COLO668 (cell line): ENCODE measurements around the gene EFCAB6.

Source experiments
- DNase-seq: peaks from one replicate; lab custom pipeline; 2025; ENCODE audit not compliant: unreplicated experiment; lab: John Stamatoyannopoulos, UW

Gene EFCAB6

DNA sequence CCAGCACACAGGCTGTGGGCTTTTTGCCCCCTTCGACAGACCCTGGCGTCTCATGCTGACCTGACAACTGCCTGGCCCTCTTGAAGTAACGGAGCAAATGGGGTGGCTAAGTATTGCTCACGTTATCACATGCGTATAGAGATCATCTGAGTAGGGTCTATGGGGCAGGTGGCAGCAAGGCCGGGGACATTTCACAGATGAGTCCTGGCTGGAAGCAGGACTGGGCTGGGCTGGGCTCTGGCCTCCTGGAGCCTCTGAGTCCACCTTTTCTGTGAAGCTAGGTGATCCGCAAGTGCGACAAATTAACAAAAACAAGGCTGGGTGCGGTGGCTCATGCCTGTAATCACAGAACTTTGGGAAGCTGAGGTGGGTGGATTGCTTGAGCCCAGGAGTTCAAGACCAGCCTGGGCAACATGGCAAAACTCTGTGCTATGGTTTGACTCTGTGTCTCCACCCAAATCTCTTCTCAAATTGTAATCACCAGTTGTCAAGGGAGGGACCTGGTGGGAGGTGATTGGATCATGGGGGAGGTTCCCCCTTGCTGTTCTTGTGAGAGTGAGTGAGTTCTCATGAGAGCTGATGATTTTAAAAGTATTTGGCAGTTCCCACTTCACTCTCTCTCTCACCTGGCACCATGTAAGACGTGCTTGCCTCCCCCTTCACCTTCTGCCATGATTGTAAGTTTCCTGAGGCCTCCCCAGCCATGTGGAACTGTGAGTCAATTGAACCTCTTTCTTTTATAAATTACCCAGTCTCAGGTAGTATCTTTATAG is 278.3 kb downstream of the EFCAB6 start:
- no peak for DNase-seq

DNA sequence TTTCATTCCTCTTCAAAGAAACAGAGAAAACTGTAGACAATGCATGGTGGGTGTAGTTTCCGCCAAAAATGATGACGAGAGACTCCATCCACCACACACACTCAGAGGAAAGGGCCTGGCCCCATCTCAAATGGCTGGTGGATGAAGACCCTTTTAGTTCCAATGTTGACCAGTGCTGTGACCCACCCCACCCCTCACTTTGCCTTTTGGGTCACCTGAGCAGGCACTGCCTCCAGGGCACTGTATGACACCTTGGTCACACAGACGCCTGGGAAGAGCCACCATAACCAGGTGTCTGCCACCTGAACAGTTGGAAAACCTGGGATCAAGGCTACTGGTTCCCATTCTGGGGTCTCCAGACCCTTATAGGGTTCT is 279.0 kb downstream of the EFCAB6 start:
- DNase-seq: no peak

DNA sequence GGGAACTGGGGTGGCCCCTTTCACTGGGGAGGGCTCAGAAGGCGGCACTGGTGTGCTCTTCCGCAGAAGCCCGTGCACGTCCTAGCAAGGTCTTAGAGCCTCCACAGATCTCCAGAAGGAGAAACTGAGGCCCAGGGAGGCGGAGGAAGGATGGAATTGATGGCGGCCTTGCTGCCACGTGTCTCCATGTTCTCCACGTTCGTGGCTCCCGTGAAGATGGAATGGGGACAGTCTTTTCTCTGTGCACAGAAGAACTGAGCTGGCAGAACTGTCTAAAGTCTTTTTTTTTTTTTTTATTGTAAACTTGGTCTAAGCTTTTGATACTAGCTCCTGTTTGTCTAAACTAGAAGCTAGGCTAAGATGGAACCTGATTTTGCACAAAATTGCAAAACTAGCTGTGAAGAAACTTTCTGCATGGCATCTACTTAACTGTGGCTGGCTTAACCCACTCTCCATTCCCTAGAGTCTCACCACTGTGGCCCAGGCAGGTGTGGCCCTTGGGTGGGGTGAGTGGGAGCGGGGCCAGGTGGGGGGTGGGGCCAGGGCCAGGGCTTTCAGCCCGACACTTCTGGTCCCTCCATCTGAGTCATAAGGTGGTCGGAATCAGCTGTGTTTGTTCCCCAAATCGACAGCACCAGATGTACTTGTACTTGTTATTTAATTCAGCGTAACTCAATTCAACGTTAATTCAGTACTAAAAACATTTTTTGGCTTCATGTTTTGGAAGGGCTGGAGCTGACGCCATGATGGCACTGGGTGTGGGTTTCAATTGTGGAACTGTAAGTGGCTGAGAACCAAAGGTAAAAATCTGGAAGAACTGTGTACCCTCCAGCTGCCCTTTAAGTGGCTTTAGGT is 279.6 kb downstream of the EFCAB6 start:
- no peak for DNase-seq

DNA sequence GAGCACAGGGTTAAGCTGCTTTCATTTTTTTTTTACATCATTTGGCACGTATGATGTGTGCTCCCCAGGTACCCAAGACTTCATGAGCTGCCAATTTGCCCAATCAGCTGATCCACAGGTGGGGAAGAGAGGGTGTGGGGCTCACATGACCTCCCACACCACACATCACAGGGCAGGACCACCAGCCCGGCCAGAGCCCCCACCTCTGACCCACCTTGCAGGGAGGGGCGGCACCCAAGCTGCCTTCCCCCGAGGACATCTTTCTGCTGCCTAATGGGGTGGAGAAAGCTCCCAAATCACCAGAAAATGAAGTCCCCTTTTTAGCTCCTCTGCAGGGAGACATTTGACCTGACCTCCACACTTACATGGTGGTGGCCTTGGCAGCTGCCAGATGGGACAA is 280.5 kb downstream of the EFCAB6 start:
- DNase-seq: no peak

DNA sequence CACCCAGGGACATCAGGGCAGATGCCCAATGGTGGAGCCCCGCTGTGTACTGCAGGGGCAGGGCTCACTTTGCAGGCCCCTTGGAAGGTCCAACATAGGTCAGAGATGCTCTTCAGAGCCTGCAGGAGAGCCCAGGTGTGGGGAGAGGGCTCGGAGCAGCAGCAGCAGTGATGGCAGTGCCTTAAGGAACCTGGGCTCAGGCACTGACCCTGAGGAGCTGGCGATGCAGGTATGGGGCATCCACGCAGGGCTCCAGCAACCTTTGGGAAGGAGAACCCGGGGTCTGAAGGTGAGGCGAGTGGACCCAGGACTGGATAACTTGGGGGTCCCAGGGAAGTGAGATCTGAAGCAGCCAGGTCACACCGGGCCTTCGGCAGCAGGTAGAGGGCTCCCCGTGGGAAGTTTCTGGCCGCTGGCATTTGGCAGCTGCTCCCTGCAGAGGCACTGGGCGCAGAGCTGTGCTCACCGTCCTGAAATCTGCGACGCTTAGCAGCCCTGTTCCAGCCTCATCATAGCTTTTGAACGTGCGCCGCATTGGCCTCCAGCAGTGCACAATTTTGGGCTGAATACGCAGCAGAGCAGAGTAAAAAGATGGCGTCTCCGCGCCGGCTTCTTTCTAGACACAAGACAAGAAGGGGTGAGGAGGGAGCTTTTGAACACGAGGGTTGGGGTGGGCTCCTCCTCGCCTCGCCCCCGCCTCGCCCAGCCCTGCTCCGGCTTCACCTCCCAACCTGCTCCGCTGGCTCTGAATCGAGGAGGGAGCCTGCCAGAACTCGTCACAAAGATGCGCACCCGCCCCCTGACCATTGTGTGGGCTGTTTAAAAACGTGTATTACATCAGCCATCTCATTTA is 281.5 kb downstream of the EFCAB6 start:
- no peak for DNase-seq

DNA sequence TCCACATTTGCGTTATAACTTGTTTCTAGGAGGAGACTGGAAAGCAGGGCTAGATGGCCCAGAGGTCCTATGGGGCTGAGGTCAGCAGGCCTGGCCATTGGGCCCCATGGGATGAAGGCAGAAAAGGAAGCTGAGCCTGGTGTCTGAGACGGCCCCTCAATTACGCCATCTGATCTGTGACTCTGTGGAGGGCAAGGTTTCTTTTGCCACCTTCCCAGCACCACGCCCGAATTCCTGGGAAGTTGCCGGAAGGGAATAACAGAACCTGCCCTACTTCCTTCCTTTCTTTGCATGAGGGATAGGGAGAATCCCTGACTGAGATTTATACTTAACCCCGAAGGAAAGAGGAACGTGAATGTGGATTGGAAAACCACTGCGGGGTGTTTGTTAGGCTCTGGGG is 282.2 kb downstream of the EFCAB6 start:
- no peak for DNase-seq

DNA sequence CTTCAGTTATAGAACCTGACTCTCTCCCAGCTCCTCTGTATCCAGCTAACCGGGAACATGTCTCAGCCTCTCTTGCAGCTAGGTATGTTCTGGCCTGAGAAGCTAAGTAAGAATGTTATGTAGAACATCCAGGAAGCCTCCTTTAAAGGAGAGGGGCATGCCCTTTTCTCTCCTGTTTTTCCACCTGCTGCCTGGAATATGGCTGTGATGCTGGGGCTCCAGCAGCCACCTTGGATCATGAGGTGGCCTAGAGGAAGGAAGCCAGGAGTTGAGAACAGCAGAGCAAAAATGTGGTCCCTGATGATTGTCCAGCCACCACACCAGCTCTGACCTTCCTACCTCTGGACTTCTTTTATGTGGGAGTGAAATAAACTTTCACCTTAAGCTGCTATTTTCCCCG is 282.6 kb downstream of the EFCAB6 start:
- DNase-seq: no peak

DNA sequence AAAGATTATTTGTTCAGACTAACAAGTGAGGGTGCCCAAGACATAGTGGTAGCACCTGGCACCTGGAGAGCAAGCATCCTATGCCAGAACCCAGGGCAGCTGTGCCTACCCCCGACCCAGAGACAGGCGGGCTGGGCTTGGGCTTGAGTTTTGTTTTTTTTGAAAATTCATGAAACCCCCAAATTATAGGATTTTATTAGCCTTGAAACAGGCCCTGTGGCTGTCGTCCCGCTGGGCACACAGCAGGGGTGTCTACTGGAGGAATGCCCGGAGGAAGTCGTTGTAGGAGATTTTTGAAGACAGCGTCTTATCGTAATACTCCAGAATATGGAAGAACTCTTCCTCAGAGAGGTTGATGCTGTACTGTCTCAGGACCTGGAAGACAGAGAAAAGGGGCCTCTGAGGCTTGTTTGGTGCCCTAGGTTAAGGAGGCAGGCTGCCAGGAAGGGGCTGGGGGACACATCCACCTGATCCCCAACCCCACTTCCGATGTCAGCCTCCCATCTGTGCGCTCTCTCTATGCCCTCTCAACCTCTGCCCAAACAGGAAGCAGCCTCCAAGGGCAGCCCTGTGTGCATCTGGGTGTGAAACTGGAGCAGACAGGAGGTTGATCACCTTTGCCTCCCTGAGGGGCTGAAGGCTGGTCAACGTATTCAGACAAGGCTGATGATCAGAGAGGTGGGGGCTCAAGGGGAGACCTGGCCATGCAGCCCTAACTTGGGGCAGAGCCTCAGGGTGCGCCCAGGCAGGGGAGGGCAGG is 283.3 kb downstream of the EFCAB6 start:
- no peak for DNase-seq

DNA sequence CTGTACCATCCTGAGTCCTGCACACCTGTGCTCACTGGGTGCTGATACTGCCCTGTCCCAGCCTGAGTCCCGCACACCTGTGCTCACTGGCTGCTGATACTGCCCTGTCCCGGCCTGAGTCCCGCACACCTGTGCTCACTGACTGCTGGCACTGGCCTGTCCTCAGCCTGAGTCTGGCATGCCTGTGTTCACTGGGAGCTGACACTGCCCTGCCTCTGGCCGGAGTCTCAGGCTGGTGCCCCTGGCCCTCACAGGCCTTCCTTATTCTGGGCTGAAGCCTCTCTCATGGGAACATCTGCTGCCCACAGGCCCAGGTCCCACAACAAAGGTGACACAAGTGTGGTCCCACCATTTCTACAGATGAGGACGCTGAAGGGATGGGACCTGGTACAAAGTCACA is 285.2 kb downstream of the EFCAB6 start:
- no peak for DNase-seq

DNA sequence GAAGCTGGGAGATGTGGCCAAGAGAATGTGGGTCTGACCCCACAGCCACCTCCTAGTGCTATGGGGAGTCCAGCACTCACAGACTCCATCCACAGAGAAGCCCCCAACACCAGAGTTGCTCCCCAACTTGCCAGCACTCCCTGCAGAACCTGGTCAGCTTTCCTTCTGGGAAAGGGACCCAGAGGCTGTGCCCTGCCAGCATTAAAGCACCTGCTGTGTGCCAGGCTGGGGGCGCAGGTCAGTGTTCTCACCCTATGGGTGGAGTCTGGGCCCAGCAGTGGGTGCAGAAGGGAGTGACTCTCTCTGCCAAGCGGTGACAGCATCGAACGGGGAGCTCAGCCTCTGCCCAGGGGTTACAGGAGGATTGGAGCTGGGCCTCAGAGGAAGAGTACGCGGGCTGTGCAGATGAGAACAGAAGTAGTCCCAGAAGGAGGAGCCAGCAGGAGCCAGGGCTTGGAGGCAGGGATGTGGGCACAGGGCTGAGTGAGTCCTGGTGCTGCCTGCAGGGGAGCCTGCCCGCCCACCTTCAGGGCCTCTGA is 285.9 kb downstream of the EFCAB6 start:
- DNase-seq: no peak

DNA sequence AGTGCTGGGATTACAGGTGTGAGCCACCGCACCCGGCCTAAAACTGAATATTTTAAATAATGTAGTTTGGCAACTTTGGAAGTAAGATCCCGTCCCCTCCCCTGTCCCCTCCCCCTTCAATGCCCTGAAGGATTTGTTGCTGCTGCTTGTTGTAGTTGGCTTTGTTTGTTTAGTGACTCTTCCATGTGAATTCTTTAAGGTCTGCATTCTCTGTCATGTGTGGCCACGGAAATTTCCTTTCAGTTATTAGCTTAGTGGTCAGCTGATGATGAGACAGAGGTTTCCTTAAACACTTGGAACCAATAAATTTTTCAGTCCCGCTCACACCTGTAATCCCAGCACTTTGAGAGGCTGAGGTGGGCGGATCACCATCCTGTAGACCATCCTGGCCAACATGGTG is 290.4 kb downstream of the EFCAB6 start:
- no peak for DNase-seq

DNA sequence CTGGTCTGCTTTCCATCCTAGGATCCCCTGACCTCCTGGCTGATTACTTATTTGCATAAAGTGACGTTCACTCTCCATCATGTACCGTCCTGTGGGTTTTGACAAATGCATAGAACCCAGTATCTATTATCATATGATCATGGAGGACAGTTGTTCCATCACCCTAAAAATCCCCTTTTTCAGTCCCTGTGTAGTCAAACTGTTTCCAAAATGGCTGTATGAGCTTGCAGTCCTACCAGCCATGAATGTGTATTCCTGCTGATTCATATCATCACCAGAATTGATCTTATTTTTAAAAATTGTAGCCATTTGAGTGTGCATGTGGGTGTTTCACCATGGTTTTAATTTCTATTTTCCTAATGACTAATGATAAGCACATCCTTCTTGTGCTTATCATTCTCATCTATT is 291.5 kb downstream of the EFCAB6 start:
- no peak for DNase-seq

DNA sequence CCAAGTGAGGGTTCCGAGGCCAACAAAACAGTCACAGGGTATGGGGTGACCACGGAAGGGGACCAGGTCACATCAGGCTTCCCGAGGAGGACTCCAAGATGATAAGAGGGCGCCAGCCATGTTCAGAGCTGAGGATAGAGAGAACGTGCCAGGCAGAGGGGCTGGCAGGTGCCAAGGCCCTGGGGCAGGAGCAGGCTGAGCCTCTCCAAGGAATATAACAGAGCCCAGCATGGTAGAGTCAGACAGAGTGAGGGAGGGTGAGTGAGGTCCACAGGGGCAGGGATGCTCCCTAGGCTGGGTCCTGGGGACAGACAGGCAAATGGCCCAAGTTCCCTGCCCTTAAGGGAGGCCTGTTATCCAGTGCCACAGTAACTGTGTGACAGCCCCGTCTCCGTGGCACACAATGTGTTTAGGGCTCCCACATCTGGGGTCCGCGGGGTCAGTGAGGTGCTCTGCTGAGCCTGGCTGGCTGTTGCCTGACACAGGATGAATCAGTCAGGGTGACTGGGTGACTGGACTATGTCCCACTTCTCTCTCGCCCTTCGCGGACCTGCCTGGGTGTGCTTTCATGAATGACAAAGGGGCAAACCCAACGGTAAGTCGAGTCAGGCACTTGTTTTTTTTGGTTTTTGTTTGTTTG is 295.0 kb downstream of the EFCAB6 start:
- no peak for DNase-seq

DNA sequence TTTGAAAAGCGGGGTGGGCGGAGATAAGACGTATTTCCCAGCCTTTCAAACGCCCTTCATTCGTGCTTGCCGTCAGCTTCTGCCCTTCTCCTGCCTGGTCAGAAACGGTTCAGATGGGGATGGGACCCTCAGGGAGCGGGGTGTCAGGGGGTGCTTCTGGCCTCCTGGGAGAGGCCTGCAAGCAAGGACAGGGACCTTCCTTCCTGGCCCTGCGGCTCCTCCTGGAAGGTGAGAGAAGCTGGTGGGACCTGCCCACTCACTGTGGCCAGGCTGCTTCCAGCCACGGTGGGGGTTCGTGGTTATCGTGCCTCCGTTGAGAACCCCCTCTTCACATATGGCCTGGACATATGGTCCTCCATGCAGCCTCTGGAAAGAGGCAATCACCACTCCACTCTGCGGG is 295.7 kb downstream of the EFCAB6 start:
- DNase-seq: no peak

DNA sequence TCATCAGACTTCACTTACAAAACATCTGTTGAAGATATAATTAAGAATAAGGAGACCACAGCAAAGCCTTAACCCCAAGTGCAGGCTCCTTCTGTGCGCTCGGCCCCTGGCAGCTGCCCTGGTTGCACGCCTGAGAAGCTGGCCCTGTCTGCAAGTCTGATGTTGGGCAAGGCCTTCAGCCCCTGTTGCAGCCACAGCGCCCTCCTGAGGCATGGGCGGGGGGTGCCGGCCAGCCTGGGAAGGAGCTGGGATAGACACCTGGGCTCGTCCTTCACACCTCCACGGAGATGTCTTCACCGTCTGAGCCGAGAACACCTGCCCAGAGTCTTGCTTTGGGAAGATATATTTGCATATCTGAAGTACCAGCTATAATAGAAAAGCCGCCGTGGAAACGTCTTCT is 296.2 kb downstream of the EFCAB6 start:
- peak; percentile 31 for DNase-seq

DNA sequence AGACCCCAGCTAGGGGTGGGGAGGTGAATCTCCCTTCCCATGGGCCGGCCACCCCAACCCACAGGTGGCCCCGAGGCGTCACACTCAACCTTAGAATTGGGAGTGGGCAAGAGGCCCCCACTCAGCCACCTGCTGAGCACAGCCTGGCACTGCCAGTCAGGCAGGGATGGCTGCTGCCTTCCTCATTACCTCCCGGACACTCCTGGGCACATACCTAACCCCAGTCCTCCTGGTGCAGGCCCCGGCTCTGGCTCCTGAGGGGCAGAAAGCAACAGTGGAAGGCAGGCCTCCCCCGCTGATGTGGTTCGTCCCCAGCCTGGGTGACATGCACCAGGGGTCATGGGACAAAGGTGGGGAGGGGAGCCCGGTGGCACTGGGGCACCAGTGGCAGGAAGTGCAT is 296.7 kb downstream of the EFCAB6 start:
- no peak for DNase-seq

DNA sequence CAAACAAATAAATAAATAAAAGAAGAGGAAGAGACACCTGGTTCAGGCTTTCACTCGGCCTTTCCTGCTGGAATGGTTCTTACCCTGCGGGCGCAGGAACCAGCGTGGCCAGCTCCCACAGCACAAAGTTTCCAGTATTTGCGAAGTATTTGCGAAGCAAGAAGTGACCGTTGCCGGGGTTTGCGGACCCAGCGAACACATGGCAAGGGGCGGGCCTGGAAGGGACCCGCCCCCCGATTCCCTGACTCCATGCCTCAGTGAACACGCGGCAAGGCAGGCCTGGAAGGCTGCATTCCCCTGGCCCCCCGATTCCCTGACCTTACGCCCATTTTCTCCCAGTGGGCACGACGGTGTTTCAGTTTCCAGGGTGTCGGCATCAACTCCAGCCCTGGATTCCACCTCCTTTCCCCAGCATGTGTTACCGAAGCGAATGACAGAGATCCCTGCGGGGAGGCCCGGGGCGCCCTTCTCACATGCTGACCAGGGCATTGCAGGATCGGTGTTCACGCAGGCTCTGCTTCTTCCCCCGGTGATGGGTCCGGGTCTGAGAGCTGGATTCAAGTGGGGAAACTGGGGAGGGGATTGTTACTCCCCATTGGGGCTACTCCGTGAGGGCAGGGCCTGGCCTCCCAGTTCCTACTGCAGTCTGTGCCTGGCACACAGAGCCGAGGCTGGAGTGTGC is 297.5 kb downstream of the EFCAB6 start:
- DNase-seq: no peak

DNA sequence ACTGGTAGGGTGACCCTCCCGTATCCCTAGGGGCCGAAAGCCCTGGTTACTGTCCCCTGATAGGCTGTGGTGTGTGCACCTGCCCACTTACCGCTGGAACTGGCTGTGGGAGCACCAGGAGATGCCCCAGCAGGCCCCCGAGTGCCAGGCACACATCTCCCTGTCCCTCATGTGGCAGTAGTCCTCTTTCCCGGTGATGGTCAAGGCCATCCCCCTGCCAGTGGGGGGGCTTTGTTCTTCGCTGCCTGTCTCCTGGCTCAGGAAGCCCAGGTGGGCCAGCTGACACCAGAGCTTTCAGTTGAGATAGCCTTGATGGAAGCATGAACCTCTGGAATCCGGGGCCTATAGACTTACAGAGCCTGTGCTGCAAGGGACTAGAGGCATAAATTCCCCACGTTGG is 299.8 kb downstream of the EFCAB6 start:
- no peak for DNase-seq

DNA sequence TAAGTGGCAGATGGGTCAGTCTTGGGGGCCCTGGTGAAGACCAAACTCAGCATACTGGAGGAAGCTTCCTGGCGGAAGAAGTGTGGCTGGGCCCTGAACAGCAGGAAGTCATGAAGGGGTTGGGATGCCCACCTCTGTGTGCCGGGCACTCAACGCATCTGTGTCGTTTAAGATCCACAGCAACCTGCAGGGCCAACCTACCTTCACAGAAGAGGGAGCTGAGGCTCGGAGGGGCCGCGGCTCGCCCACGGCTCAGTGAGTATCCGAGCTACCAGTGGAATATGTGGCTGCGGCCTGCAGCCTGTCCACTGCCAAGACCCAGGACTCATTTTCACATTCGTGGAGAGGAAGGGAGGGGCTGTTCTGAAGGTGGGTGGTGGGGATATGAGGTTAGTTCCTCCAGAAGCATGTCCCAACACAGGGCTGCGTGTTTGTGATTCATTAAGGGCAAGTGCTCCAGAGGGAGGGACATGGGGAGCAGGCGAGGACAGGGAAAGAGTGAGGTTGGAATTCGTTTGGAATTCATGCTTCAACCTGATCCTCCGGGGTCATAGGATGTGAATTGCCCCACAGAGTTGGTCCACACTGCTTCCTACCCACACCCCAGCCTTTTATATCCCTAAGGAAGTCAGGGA is 300.7 kb downstream of the EFCAB6 start:
- no peak for DNase-seq
